ENCODE results near the gene PRPSAP1. TPM values are rescaled to one million over a fixed set of nuclear protein-coding genes. Genes with fewer than 3 reads are reported as not detected.

Gene PRPSAP1
- total and polyA plus RNA-seq, 2 of the 8 experiments (the other 6 are each of a cell fraction or from before 2014, with no cell fraction given) = 32.0 to 54.2 TPM

DNA sequence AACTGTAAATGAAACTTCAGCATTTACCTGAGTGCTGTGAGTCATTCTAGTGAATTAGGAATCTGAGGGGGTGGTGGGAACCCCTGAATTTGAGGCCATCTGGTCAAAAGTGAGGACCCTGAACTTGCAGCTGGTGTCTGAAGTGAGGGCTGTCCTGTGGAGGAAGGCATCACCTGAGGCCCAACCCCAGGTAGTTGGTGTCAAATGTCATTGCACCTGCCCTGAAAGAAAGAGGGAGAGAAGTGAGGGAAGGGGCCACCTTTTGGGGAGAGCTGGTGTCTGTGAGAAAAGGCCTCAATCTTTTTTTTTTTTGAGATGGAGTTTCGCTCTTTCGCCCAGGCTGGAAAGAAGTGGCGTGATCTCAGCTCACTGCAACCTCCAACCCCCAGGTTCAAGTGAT, 12.5 kb upstream of the PRPSAP1 start (continued):
- TF ChIP-seq JUND (IDR thresholded peaks at IDR 0.05; ENCODE audit: low read length) (no peak), RAD21 (IDR thresholded peaks at IDR 0.05 in 1 of 2, conservative IDR thresholded peaks at IDR 0.05 in 1 of 2; ENCODE audit: low read depth in 2 of 2, low read length in 2 of 2) (no peak), CEBPB (IDR thresholded peaks at IDR 0.05; ENCODE audit: low read depth, low read length) (no peak)
